ENCODE measurements around the gene FZD8. TPM values are rescaled to one million over a fixed set of nuclear protein-coding genes. Genes with fewer than 3 reads are reported as not detected.

The FZD8 gene
- total RNA-seq, 1 experiment from 2014 or later, result 13.7 TPM

DNA sequence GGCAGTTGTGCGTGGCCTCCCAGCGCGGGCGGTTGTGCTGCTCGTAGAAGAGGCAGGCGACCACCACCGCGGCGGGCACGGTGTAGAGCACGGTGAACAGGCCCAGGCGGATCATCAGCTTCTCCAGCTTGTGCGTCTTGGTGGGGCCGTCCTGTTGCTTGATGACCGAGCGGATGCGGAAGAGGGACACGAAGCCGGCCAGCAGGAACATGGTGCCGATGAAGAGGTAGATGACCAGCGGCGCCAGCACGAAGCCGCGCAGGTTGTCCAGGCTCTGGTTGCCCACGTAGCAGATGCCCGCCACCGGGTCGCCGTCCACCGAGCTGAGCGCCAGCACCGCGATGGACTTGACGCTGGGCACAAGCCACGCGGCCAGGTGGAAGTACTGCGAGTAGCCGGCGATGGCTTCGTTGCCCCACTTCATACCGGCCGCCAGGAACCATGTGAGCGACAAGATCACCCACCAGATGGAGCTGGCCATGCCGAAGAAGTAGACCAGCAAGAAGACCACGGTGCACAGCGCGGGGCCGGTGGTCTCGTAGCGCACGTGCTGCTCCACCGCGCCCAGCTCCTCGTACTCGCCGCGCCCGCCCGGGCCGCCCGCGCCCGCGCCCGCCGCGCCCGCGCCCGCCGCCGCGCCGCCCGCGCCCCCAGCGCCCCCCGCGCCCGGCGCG is 2.2 kb downstream of the FZD8 start (continued):
- TF ChIP-seq SMAD3 (CRISPR knock-in tag; IDR thresholded peaks at IDR 0.05; ENCODE audit: borderline replicate concordance) (peak; percentile 26; the same call in 1 of the 2 replicates), ZNF263 (CRISPR knock-in tag; IDR thresholded peaks at IDR 0.05; ENCODE audit: low read depth) (0 out of 2 replicates have a peak, but pooled peaks have one; percentile 22), RORB (CRISPR knock-in tag; IDR thresholded peaks at IDR 0.05) (no peak), ESRRA (CRISPR knock-in tag; IDR thresholded peaks at IDR 0.05; ENCODE audit: borderline replicate concordance) (peak; percentile 87; the same call in 1 of the 2 replicates), ZNF317 (CRISPR knock-in tag; IDR thresholded peaks at IDR 0.05; ENCODE audit: borderline replicate concordance, low read depth) (peak; percentile 37; the same call in 1 of the 2 replicates), ATF1 (CRISPR knock-in tag; IDR thresholded peaks at IDR 0.05) (peak; percentile 68; the same call in 1 of the 2 replicates), RELA (CRISPR knock-in tag; IDR thresholded peaks at IDR 0.05; ENCODE audit: borderline replicate concordance) (no peak), CREB1 (CRISPR knock-in tag; IDR thresholded peaks at IDR 0.05) (peak; percentile 60; the same call in 1 of the 2 replicates), SMAD4 (CRISPR knock-in tag; IDR thresholded peaks at IDR 0.05) (no peak), EMX1 (CRISPR knock-in tag; IDR thresholded peaks at IDR 0.05) (no peak), TEAD1 (CRISPR knock-in tag; IDR thresholded peaks at IDR 0.05) (peak; percentile 67; the same call in 1 of the 2 replicates), IRF1 (CRISPR knock-in tag; IDR thresholded peaks at IDR 0.05) (peak; percentile 94), FOXK1 (CRISPR knock-in tag; IDR thresholded peaks at IDR 0.05) (0 out of 2 replicates have a peak, but pooled peaks have one; percentile 62), NFYB (CRISPR knock-in tag; conservative IDR thresholded peaks at IDR 0.05; ENCODE audit: low read depth) (no peak; the same call in 1 of the 2 replicates), JUN (CRISPR knock-in tag; IDR thresholded peaks at IDR 0.05) (peak; percentile 63; the same call in 1 of the 2 replicates), ZBTB43 (CRISPR knock-in tag; IDR thresholded peaks at IDR 0.05) (peak; percentile 74; the same call in 1 of the 2 replicates), ZNF281 (CRISPR knock-in tag; IDR thresholded peaks at IDR 0.05) (no peak; the same call in 1 of the 2 replicates), FOXP1 (CRISPR knock-in tag; IDR thresholded peaks at IDR 0.05; ENCODE audit: borderline replicate concordance) (peak; percentile 96; the same call in 1 of the 2 replicates), ZNF396 (CRISPR knock-in tag; IDR thresholded peaks at IDR 0.05; ENCODE audit: borderline replicate concordance) (no peak), SP1 (CRISPR knock-in tag; conservative IDR thresholded peaks at IDR 0.05) (no peak), ZNF416 (CRISPR knock-in tag; IDR thresholded peaks at IDR 0.05) (no peak), NFATC4 (CRISPR knock-in tag; IDR thresholded peaks at IDR 0.05) (no peak), ZNF219 (CRISPR knock-in tag; IDR thresholded peaks at IDR 0.05; ENCODE audit: borderline replicate concordance) (no peak), ZNF121 (CRISPR knock-in tag; IDR thresholded peaks at IDR 0.05) (no peak), E2F4 (CRISPR knock-in tag; IDR thresholded peaks at IDR 0.05; ENCODE audit: borderline replicate concordance, low read depth) (peak; percentile 66)
- TF ChIP-seq, protein P1, sequence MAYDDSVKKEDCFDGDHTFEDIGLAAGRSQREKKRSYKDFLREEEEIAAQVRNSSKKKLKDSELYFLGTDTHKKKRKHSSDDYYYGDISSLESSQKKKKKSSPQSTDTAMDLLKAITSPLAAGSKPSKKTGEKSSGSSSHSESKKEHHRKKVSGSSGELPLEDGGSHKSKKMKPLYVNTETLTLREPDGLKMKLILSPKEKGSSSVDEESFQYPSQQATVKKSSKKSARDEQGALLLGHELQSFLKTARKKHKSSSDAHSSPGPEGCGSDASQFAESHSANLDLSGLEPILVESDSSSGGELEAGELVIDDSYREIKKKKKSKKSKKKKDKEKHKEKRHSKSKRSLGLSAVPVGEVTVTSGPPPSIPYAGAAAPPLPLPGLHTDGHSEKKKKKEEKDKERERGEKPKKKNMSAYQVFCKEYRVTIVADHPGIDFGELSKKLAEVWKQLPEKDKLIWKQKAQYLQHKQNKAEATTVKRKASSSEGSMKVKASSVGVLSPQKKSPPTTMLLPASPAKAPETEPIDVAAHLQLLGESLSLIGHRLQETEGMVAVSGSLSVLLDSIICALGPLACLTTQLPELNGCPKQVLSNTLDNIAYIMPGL (CRISPR knock-in tag; IDR thresholded peaks at IDR 0.05), result peak; percentile 43; the same call in 1 of the 2 replicates
- TF ChIP-seq, protein P2, sequence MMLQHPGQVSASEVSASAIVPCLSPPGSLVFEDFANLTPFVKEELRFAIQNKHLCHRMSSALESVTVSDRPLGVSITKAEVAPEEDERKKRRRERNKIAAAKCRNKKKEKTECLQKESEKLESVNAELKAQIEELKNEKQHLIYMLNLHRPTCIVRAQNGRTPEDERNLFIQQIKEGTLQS (CRISPR knock-in tag; conservative IDR thresholded peaks at IDR 0.05), result no peak
- TF ChIP-seq, protein P3, sequence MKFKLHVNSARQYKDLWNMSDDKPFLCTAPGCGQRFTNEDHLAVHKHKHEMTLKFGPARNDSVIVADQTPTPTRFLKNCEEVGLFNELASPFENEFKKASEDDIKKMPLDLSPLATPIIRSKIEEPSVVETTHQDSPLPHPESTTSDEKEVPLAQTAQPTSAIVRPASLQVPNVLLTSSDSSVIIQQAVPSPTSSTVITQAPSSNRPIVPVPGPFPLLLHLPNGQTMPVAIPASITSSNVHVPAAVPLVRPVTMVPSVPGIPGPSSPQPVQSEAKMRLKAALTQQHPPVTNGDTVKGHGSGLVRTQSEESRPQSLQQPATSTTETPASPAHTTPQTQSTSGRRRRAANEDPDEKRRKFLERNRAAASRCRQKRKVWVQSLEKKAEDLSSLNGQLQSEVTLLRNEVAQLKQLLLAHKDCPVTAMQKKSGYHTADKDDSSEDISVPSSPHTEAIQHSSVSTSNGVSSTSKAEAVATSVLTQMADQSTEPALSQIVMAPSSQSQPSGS (CRISPR knock-in tag; IDR thresholded peaks at IDR 0.05; ENCODE audit: borderline replicate concordance, low read depth), result no peak

All from WTC11 (cell line).